Activated CD8-positive, alpha-beta memory T cell treated with anti-CD3 and anti-CD28 coated beads for 1 hour (primary cell): ENCODE measurements around the gene CATSPER3.

ENCODE experiments used
- DNase-seq, 2 donors: peaks; one replicate each; pipeline ENCODE4 v3.0.0-alpha.2; 2020; ENCODE audit warnings: low read depth in 1 of 2; ENCODE audit errors: extremely low read depth in 1 of 2

Gene CATSPER3

GRCh38 chr5:135028791-135029476, 61.2 kb downstream of the CATSPER3 start:
- DNase-seq = no peak

- DNase-seq = no peak
Observed at GRCh38 chr5:135029477-135030122, 61.9 kb downstream of the CATSPER3 start.

- DNase-seq = no peak
Observed at GRCh38 chr5:135030123-135030955, 62.6 kb downstream of the CATSPER3 start.

GRCh38 chr5:135030956-135031812, 63.5 kb downstream of the CATSPER3 start:
- no peak for DNase-seq

GRCh38 chr5:135031813-135032694, 64.3 kb downstream of the CATSPER3 start:
- DNase-seq = no peak

GRCh38 chr5:135032695-135032998, 64.9 kb downstream of the CATSPER3 start:
- DNase-seq = no peak

- no peak for DNase-seq
Observed at GRCh38 chr5:135032999-135033861, 65.5 kb downstream of the CATSPER3 start.

- DNase-seq = no peak
Observed at GRCh38 chr5:135033901-135034235, 66.2 kb downstream of the CATSPER3 start, which contains the start of gene PITX1. PITX1 (minus strand) TSS chr5:135034228; CDS start chr5:135033881, 347 bp downstream.

GRCh38 chr5:135034236-135034962, 66.7 kb downstream of the CATSPER3 start:
- no peak for DNase-seq

GRCh38 chr5:135034963-135035677, 67.4 kb downstream of the CATSPER3 start:
- no peak for DNase-seq

GRCh38 chr5:135035678-135036030, 67.9 kb downstream of the CATSPER3 start:
- DNase-seq = no peak

- DNase-seq = no peak
Observed at GRCh38 chr5:135036405-135036804, 68.7 kb downstream of the CATSPER3 start.

GRCh38 chr5:135037519-135038204, 70.0 kb downstream of the CATSPER3 start:
- DNase-seq = no peak

- DNase-seq = no peak
Observed at GRCh38 chr5:135038205-135038812, 70.6 kb downstream of the CATSPER3 start.

- no peak for DNase-seq
Observed at GRCh38 chr5:135038813-135039270, 71.1 kb downstream of the CATSPER3 start.

GRCh38 chr5:135039271-135040033, 71.7 kb downstream of the CATSPER3 start:
- no peak for DNase-seq
